ENCODE data around the gene FSHR. TPM values are rescaled to one million over a fixed set of nuclear protein-coding genes. Genes with fewer than 3 reads are reported as not detected.

The FSHR gene
- total RNA-seq, 4 donors from 2014 or later = not detected

DNA sequence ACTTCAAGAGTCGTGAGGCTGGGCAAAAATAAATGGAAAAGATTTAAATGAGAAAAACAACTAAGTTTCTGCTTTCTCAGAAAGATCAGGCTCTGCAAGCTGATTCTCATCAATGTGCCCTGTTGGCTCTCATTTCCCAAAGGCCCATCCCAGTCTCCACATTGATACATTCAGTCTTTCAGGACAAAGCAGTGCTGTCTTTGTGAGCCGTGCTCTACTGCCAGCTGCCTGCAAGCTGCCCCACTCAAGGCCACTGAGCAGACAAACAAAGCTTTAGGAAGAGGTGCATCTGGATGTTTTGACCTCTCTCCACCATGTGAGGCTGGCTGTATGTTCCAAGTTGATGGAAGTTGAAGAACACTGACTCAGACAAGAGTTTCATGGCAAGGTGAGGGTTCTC is 48.8 kb downstream of the FSHR start:
- no peak for ATAC-seq (ENCODE audit: low FRiP score)

GRCh38 chr2:49102146-49102545 is 52.2 kb downstream of the FSHR start:
- ATAC-seq (ENCODE audit: low FRiP score) (no peak), DNase-seq (ENCODE audit: low spot score) (no peak)
- TF ChIP-seq CTCF (IDR thresholded peaks at IDR 0.05) = no peak

More for the DNA sequence above, 48.8 kb downstream of the FSHR start:
- no peak for DNase-seq (ENCODE audit: low spot score)
- no peak for TF ChIP-seq CTCF (IDR thresholded peaks at IDR 0.05)

GRCh38 chr2:49080681-49081080 is 73.6 kb downstream of the FSHR start:
- TF ChIP-seq CTCF (IDR thresholded peaks at IDR 0.05) = no peak
- ATAC-seq (ENCODE audit: low FRiP score) = no peak
- no peak for DNase-seq (ENCODE audit: low spot score)

DNA sequence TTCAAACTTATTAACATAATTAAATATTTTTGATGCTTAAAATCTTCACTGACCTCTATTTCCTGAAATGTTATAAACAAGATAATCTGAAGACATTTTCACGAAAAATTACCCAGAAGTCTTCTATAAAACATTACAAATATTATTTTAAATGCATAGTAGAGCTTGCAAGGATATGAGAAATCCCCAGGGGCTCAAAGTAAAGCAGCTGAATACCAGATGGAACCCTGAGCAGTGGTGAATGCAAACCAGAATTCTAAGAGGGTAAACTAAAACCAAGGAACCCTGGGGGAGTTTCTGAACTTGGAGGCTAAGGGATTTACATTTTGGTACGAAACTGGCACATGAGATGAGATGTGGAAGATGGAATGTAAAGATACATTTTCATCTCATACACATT is 83.6 kb downstream of the FSHR start:
- TF ChIP-seq CTCF (IDR thresholded peaks at IDR 0.05) = no peak
- ATAC-seq (ENCODE audit: low FRiP score) (no peak), DNase-seq (ENCODE audit: low spot score) (no peak)

DNA sequence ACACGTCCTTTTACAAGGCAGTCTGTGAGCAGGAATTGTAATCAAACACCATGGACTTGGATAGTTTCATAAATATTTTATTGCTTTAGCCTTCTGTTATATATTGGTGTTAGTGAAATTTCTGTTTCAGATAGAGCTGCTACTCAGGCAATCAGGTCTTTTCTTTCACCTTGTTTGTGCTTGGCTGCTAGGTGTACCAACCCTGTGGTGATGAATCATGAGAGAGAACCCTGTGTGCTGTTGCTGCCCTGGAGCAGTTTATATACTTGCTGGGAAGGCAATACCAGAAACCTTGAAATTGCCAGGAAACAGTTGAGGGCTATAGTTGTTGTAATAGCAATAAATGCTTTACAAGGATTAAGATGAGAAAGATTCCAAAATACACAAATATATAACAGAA is 84.5 kb downstream of the FSHR start:
- ATAC-seq (ENCODE audit: low FRiP score) (no peak), DNase-seq (ENCODE audit: low spot score) (no peak)
- no peak for TF ChIP-seq CTCF (IDR thresholded peaks at IDR 0.05)

DNA sequence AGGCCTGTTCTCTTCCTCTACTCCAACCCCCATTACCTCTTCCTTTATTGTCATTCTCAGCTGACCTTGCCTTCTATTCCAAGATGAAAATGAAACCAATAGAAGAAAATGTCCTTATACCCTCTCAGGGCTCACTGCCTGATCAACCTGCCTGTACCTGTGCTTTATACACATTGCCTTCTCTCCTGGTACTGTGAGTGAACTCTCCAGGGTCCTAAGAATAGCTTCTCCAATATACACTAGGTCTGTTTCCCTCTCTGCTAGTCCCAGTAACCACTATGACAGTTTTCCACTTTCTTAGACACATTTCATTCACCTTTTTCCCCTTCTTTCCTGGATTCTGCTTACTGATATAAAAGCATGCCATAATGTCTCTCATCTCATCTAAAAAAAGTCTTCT is 85.7 kb downstream of the FSHR start:
- no peak for ATAC-seq (ENCODE audit: low FRiP score)
- TF ChIP-seq CTCF (IDR thresholded peaks at IDR 0.05) = no peak
- no peak for DNase-seq (ENCODE audit: low spot score)

GRCh38 chr2:49067971-49068370 is 86.3 kb downstream of the FSHR start:
- no peak for ATAC-seq (ENCODE audit: low FRiP score)
- no peak for TF ChIP-seq CTCF (IDR thresholded peaks at IDR 0.05)
- DNase-seq (ENCODE audit: low spot score) = no peak
